ENCODE measurements around the gene NDE1.
"Not testable (repeated sequence)": the region's sequence is repeated elsewhere in the genome, so short reads cannot be mapped to it uniquely, and the experiment has no call there.

Gene NDE1

GRCh38 chr16:15621456-15621855 is 28.6 kb upstream of the NDE1 start:
- no peak for DNase-seq

DNA sequence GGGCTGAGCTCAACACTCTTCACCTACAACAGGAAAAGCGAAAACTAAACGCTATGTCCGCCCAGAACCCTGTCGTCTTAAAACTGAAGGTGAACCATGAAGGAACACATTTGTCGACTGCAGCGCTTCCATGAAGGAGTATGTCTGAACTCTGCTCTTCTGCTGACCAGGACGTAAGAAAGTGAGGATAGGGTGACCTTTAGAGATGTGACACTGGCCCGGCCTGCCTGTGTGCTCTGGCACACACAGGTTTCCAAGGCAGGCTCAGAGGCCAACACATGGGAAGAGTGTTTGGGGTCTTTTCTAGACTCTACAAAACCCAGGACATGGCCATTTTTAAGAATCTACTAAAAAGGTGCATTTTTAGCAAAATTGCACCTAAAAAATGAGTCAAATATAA is 28.2 kb upstream of the NDE1 start:
- no peak for DNase-seq

- no peak for DNase-seq
Observed at GRCh38 chr16:15631730-15632409, 18.2 kb upstream of the NDE1 start.

GRCh38 chr16:15635926-15636325 is 14.1 kb upstream of the NDE1 start:
- no peak for DNase-seq

- DNase-seq = no peak
Observed at GRCh38 chr16:15636392-15636873, 13.6 kb upstream of the NDE1 start.

DNA sequence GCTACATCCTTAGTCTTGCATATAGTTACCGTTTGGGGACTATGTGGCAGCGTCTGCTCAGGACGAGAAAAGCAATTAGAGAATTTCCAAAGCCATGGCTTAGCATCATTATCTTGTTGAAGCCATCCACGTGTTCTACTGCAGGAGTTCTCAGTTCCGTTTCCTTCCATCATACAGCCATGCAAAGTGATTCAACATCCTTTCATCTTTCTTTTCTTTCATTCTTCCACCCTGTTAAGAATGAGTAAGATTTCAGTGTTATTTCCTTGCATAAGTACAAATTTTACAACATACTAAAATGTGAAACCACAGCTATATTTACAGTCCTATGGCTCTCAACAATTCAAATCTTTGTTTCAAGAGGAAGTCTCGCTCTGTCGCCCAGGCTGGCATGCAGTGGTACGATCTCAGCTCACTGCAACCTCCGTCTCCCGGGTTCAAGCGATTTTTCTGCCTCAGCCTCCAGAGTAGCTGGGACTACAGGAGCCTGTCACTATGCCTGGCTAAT is 10.9 kb upstream of the NDE1 start:
- DNase-seq = no peak

DNA sequence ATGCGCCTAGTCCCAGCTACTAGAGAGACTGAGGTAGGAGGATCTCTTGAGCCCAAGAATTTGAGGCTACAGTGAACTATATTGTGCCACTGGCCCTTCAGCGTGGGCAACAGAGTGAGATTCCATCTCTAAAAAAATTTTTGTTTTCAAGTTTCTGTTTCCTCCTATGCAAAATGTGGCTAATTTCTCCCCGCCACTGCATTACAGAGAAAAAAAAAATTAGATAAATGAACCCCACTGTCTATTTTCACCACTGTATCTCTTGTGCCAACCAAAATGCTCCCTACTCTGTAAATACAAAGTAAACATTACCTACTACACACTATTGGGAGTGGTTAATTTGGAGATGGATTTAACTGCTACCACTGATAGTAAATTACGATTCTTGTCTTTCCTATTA is 9.1 kb upstream of the NDE1 start:
- DNase-seq = no peak

GRCh38 chr16:15641753-15642556 is 8.1 kb upstream of the NDE1 start:
- DNase-seq = no peak

- DNase-seq = no peak
Observed at GRCh38 chr16:15642557-15643047, 7.4 kb upstream of the NDE1 start.

GRCh38 chr16:15643048-15643945 is 6.7 kb upstream of the NDE1 start, which contains the start of gene MARF1:
Gene MARF1, minus strand, starts transcription at chr16:15643154. Its CDS starts 3,921 bp downstream, at chr16:15639233.
- peak; percentile 72 for DNase-seq

GRCh38 chr16:15643946-15644250 is 6.1 kb upstream of the NDE1 start:
- DNase-seq = no peak

DNA sequence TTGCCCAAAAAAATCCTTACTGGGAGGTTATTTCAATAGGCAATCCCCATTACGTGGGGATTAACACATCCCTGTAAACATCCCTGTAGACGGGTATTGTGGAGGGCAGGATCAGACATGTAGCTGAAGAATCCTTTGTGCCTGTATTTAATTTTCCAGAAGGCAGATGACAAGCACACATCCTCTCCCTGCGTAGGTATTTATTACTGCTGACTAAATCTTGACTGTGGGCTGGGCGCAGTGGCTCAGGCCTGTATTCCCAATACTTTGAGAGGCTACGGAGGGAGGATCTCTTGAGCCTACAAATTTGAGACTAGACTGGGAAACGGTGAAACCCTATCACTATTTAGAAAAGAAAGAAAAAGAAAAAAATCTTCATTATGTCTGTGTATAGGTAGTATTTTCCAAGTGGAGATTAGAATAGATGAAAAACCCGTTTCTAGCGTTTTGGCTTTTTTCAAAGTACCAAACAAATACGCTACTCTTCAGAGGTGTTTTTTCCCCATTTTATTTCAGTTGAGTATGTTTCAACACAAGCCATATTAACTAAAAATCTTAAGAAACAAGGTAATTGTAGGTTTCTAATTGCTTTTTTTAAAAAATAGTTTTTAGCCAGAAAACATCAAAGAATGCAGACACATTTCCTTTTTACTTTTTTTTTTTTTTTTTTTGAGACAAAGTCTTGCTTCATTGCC is 5.6 kb upstream of the NDE1 start:
- no peak for DNase-seq

DNA sequence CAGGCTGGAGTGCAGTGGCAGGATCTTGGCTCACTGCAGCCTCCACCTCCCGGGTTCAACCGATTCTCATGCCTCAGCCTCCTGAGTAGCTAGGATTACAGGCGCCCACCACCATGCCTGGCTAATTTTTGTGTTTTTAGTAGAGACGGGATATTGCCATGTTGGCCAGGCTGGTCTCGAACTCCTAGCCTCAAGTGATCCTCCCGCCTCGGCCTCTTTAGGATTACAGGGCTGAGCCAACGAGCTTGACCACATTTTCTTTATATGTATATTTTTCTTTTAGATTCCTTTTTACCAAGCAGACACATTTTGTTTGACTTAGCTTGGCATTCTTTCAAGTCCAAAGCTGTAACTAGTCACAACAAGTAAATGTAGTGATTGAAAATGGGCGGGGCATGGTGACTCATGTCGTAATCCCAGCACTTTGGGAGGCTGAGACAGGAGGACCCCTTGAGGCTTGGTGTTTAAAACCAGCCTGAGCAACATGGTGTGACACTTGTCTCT is 5.0 kb upstream of the NDE1 start:
- DNase-seq = not testable (repeated sequence)

GRCh38 chr16:15646557-15647293 is 3.3 kb upstream of the NDE1 start:
- DNase-seq = not testable (repeated sequence)

- no peak for DNase-seq
Observed at GRCh38 chr16:15647294-15648014, 2.6 kb upstream of the NDE1 start.

DNA sequence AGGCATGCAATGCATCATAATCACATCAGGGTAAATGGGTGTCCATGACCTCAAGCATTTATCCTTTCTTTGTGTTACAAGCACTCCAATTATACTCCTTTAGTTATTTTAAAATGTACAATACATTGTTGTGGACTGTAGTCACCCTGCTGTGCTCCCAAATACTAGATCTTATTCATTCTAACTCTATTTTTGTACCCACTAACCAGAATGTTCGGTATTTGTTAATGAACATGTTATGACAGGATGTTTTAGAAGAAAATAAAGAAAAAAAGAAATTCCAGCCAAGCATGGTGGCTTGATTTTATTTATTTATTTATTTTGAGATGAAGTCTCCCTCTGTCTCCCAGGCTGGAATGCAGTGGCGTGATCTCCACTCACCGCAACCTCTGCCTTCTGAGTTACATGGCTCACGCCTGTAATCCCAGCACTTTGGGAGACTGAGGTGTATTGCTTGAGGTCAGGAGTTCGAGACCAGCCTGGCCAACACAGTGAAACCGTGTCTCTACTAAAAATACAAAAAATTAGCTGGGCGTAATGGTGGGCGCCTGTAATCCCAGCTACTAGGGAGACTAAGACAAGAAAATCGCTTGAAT is 1.8 kb upstream of the NDE1 start:
- no peak for DNase-seq

DNA sequence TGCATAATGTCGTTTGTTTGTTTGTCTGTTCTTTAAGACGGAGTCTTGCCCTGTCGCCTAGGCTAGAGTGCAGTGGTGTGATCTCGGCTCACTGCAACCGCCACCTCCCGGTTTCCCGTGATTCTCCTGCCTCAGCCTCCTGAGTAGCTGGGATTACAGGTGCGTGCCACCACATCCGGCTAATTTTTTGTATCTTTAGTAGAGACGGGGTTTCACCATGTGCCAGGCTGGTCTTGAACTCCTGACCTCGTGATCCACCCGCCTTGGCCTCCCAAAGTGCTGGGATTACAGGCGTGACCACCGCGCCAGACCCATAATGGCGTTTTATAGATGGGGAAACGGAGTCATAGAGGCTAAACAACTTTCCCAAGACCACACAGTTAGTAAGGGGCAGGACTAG is 734 bp upstream of the NDE1 start:
- not testable (repeated sequence) for DNase-seq

DNA sequence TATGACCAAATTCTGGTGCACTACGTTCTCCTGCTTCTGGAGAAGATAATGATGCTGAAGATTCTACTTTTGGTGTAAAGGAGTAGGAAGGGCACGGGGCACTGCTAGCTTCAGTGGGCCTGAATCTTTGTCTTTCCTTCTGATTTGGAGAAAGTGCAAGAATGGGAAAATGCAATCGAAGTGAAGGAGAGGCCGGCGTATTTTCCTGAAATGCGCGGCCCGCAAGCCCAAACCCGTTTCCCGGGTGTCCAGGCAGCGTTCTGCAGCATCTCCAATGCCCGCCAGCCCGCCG is 372 bp upstream of the NDE1 start:
- no peak for DNase-seq

DNA sequence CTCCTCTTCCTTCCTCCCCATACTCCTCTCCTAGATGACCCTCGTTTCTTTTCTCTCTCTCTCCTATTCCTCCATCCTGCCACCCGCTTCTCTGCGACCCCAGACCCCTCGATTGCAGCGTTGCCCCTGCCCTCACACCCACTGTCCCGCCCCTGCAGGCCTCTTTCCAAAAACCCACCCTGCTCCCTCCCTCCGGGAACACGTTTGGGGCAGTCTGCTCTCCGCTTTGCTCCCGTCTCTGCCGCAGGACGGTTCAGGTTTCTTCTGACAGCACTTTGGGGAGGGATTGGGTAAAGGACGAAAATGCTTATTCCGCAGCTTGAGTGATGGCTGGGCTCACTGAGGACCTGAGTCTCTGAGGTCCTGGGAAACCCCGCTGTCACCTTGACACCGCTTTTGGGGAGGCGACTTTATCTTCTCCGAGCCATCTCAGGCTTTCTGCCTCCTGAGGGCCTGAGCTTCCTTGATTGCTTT is 690 bp downstream of the NDE1 start:
- DNase-seq = no peak

DNA sequence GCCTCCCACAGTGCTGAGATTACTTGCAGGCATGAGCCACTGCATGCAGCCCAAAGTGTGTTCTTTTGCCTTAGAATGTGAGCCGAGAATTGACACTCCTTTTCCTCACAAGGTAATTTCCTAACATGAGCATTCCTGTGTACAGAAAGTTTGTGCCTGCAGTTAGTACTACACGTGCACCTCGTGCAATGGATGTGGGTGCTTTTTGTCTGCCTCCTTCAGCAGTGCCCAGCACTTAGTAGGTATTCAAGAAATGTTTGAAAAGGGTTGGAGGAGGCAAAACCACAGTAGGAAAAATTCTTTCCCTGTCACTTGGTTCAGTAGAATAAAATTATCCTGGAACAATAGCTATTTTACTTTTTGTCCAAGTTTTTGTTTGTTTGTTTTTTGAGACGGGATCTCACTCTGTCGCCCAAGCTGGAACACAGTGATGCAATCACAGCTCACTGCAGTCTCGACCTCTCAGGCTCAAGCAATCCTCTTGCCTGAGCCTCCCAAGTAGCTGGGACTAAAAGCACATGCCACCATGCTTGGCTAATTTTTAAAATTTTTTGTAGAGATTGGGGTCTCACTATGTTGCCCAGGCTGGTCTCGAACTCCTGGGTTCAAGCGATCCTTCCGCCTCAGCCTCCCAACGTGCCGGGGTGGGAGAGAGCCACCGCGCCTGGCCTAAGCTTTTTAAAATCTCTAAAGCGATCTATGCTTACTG is 2.4 kb downstream of the NDE1 start:
- DNase-seq = no peak

All from cortex of kidney (tissue), 1 donor.